HG02852 (cell line): ENCODE data around the gene PDSS1.

Experiments used
- ATAC-seq: cut with Tn5 transposase; IDR thresholded peaks from one replicate; pipeline ENCODE4 v1.9.1; 2021; ENCODE audit warnings: mild to moderate bottlenecking, moderate library complexity; ENCODE audit not compliant: unreplicated experiment

The PDSS1 gene

DNA sequence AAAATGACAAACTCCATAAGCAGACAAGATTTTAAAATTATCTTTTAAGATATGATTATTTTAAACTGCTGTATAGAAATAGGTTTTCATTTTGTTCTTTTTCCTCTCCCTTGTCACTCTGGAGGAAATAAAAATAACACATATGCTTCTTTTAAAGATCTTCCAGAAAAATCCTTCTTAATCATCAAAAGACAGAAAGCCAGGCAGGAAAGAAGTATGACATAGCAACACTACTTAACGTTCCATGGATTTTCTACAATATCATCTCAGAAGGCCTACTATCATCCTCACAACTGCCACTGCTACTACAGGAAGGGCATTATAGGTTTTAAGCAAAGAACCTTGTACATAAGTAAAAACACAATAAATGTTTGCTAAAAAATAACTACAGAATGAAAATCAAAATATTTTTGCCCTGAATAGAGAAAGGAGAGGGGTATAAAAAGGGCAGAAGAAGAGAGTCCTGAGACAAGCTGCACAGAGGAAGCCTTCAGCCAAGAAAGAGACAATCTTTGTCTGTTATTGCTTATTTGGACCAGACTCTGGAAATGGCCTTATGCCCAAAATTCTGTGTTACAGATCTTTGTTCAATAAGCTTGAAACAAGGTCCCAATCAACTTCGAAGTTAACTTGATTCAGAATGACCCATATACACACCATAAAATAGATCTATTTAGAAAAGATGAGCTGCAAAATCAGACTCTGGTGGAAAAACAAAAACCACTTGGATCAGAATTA is 95.4 kb downstream of the PDSS1 start:
- no peak for ATAC-seq
